ENCODE results near the gene CCDC17.
A peak's percentile ranks its signal among the peaks of the same experiment; 100 is the strongest.
"Not testable (repeated sequence)": the region's sequence is repeated elsewhere in the genome, so short reads cannot be mapped to it uniquely, and the experiment has no call there.

The CCDC17 gene

GRCh38 chr1:45607404-45608074, 16.3 kb downstream of the CCDC17 start:
- Histone ChIP-seq H3K9me3 (ENCODE audit: control insufficient read depth, low read length) (no peaks in the 10 kb centered on the region), H3K27ac (ENCODE audit: low read depth, low read length, severe bottlenecking) (no peak overlapping the region), H3K36me3 (ENCODE audit: control insufficient read depth, insufficient read depth, low read length) (peaks cover 78% of the 10 kb centered on the region), H3K4me1 (ENCODE audit: control insufficient read depth, insufficient read depth, low read length, poor library complexity, severe bottlenecking) (peaks cover 10% of the 10 kb centered on the region), H3K4me3 (ENCODE audit: extremely low read depth, insufficient read depth, low read length, poor library complexity, severe bottlenecking) (no peak overlapping the region)
- WGBS, 2 experiments (ENCODE audit: insufficient coverage in 2 of 2), result 86 to 88% methylated on average over 5 of the region's 6 CpGs

GRCh38 chr1:45604239-45604638, 19.6 kb downstream of the CCDC17 start:
- Histone ChIP-seq H3K4me3 (ENCODE audit: extremely low read depth, insufficient read depth, low read length, poor library complexity, severe bottlenecking) (no peak overlapping the region), H3K4me1 (ENCODE audit: control insufficient read depth, insufficient read depth, low read length, poor library complexity, severe bottlenecking) (peaks cover 9% of the 10 kb centered on the region), H3K27ac (ENCODE audit: low read depth, low read length, severe bottlenecking) (no peak overlapping the region), H3K36me3 (ENCODE audit: control insufficient read depth, insufficient read depth, low read length) (peaks cover 59% of the 10 kb centered on the region), H3K9me3 (ENCODE audit: control insufficient read depth, low read length) (no peaks in the 10 kb centered on the region)
- WGBS, 2 experiments (ENCODE audit: insufficient coverage in 2 of 2), result 100% methylated on average over 1 of the region's 2 CpGs; no CpG with 5 or more reads in 1 of the 2 experiments

GRCh38 chr1:45596765-45597164, 27.1 kb downstream of the CCDC17 start:
- H3K27ac ChIP-seq (ENCODE audit: low read depth, low read length, severe bottlenecking); H3K4me3 ChIP-seq (ENCODE audit: extremely low read depth, insufficient read depth, low read length, poor library complexity, severe bottlenecking); H3K9me3 ChIP-seq (ENCODE audit: control insufficient read depth, low read length); H3K4me1 ChIP-seq (ENCODE audit: control insufficient read depth, insufficient read depth, low read length, poor library complexity, severe bottlenecking): not testable (repeated sequence)
- 96 to 97% methylated on average over 8 of the region's 8 CpGs for WGBS, 2 experiments (ENCODE audit: insufficient coverage in 2 of 2)
- H3K36me3 ChIP-seq (ENCODE audit: control insufficient read depth, insufficient read depth, low read length), result peaks cover 61% of the 10 kb centered on the region

GRCh38 chr1:45594412-45594811, 29.4 kb downstream of the CCDC17 start:
- WGBS, 2 experiments (ENCODE audit: insufficient coverage in 2 of 2), result 88 to 89% methylated on average over 3 to 4 of the region's 4 CpGs
- Histone ChIP-seq H3K9me3 (ENCODE audit: control insufficient read depth, low read length) (no peaks in the 10 kb centered on the region), H3K27ac (ENCODE audit: low read depth, low read length, severe bottlenecking) (no peak overlapping the region), H3K4me1 (ENCODE audit: control insufficient read depth, insufficient read depth, low read length, poor library complexity, severe bottlenecking) (no peaks in the 10 kb centered on the region), H3K4me3 (ENCODE audit: extremely low read depth, insufficient read depth, low read length, poor library complexity, severe bottlenecking) (no peak overlapping the region), H3K36me3 (ENCODE audit: control insufficient read depth, insufficient read depth, low read length) (peaks cover 81% of the 10 kb centered on the region)

- peaks cover 74% of the 10 kb centered on the region for H3K36me3 ChIP-seq (ENCODE audit: control insufficient read depth, insufficient read depth, low read length)
- H3K9me3 ChIP-seq (ENCODE audit: control insufficient read depth, low read length), result no peaks in the 10 kb centered on the region
- H3K27ac ChIP-seq (ENCODE audit: low read depth, low read length, severe bottlenecking), result no peak overlapping the region
- WGBS, 2 experiments (ENCODE audit: insufficient coverage in 2 of 2), result 67 to 100% methylated on average over 1 of the region's 1 CpG
- H3K4me1 ChIP-seq (ENCODE audit: control insufficient read depth, insufficient read depth, low read length, poor library complexity, severe bottlenecking), result no peaks in the 10 kb centered on the region
- no peak overlapping the region for H3K4me3 ChIP-seq (ENCODE audit: extremely low read depth, insufficient read depth, low read length, poor library complexity, severe bottlenecking)
Measured at GRCh38 chr1:45589861-45590260, 34.0 kb downstream of the CCDC17 start.

GRCh38 chr1:45586769-45587168, 37.1 kb downstream of the CCDC17 start:
- H3K4me1 ChIP-seq (ENCODE audit: control insufficient read depth, insufficient read depth, low read length, poor library complexity, severe bottlenecking), result no peaks in the 10 kb centered on the region
- H3K9me3 ChIP-seq (ENCODE audit: control insufficient read depth, low read length), result no peaks in the 10 kb centered on the region
- H3K27ac ChIP-seq (ENCODE audit: low read depth, low read length, severe bottlenecking), result no peak overlapping the region
- H3K4me3 ChIP-seq (ENCODE audit: extremely low read depth, insufficient read depth, low read length, poor library complexity, severe bottlenecking), result no peak overlapping the region
- H3K36me3 ChIP-seq (ENCODE audit: control insufficient read depth, insufficient read depth, low read length), result peaks cover 43% of the 10 kb centered on the region
- WGBS, 2 experiments (ENCODE audit: insufficient coverage in 2 of 2), result 90 to 100% methylated on average over 1 to 2 of the region's 4 CpGs

- H3K27ac ChIP-seq (ENCODE audit: low read depth, low read length, severe bottlenecking), result peak overlapping the region; percentile 99
- 30 to 42% methylated on average over 1 to 5 of the region's 7 CpGs for WGBS, 2 experiments (ENCODE audit: insufficient coverage in 2 of 2)
- H3K36me3 ChIP-seq (ENCODE audit: control insufficient read depth, insufficient read depth, low read length), result peaks cover 33% of the 10 kb centered on the region
Measured at GRCh38 chr1:45585496-45586075, 38.3 kb downstream of the CCDC17 start.

GRCh38 chr1:45585110-45585426, 38.8 kb downstream of the CCDC17 start:
- Histone ChIP-seq H3K27ac (ENCODE audit: low read depth, low read length, severe bottlenecking) (peak overlapping the region; percentile 99), H3K4me1 (ENCODE audit: control insufficient read depth, insufficient read depth, low read length, poor library complexity, severe bottlenecking) (no peaks in the 10 kb centered on the region), H3K9me3 (ENCODE audit: control insufficient read depth, low read length) (no peaks in the 10 kb centered on the region), H3K36me3 (ENCODE audit: control insufficient read depth, insufficient read depth, low read length) (peaks cover 30% of the 10 kb centered on the region), H3K4me3 (ENCODE audit: extremely low read depth, insufficient read depth, low read length, poor library complexity, severe bottlenecking) (peak overlapping the region; percentile 100)
- WGBS, 2 experiments (ENCODE audit: insufficient coverage in 2 of 2), result 0% methylated on average over 3 of the region's 5 CpGs

More at GRCh38 chr1:45585496-45586075, 38.3 kb downstream of the CCDC17 start:
- no peaks in the 10 kb centered on the region for H3K9me3 ChIP-seq (ENCODE audit: control insufficient read depth, low read length)
- H3K4me3 ChIP-seq (ENCODE audit: extremely low read depth, insufficient read depth, low read length, poor library complexity, severe bottlenecking), result peak overlapping the region; percentile 100
- H3K4me1 ChIP-seq (ENCODE audit: control insufficient read depth, insufficient read depth, low read length, poor library complexity, severe bottlenecking), result no peaks in the 10 kb centered on the region

- H3K4me3 ChIP-seq (ENCODE audit: extremely low read depth, insufficient read depth, low read length, poor library complexity, severe bottlenecking), result peak overlapping the region; percentile 100
- peaks cover 24% of the 10 kb centered on the region for H3K36me3 ChIP-seq (ENCODE audit: control insufficient read depth, insufficient read depth, low read length)
- peak overlapping the region; percentile 99 for H3K27ac ChIP-seq (ENCODE audit: low read depth, low read length, severe bottlenecking)
- 0% methylated on average over 23 to 47 of the region's 59 CpGs for WGBS, 2 experiments (ENCODE audit: insufficient coverage in 2 of 2)
- H3K9me3 ChIP-seq (ENCODE audit: control insufficient read depth, low read length), result no peaks in the 10 kb centered on the region
- no peaks in the 10 kb centered on the region for H3K4me1 ChIP-seq (ENCODE audit: control insufficient read depth, insufficient read depth, low read length, poor library complexity, severe bottlenecking)
Measured at GRCh38 chr1:45584351-45585109, 39.3 kb downstream of the CCDC17 start.

- Histone ChIP-seq H3K9me3 (ENCODE audit: control insufficient read depth, low read length) (no peaks in the 10 kb centered on the region), H3K27ac (ENCODE audit: low read depth, low read length, severe bottlenecking) (peak within 1 kb of the TSS; percentile 99), H3K4me3 (ENCODE audit: extremely low read depth, insufficient read depth, low read length, poor library complexity, severe bottlenecking) (peak within 1 kb of the TSS; percentile 100), H3K4me1 (ENCODE audit: control insufficient read depth, insufficient read depth, low read length, poor library complexity, severe bottlenecking) (no peaks in the 10 kb centered on the region), H3K36me3 (ENCODE audit: control insufficient read depth, insufficient read depth, low read length) (peaks cover 18% of the 10 kb centered on the region)
- 0% methylated on average over 40 of the region's 41 CpGs for WGBS, 2 experiments (ENCODE audit: insufficient coverage in 2 of 2)
Measured at GRCh38 chr1:45583666-45584350, 40.0 kb downstream of the CCDC17 start, which contains the start of gene NASP. TSS of gene NASP (plus strand) at chr1:45584041. CDS start at chr1:45584147, 106 bp downstream.
